Measurements from ENCODE around the gene TDRD3. TPM values are rescaled to one million over a fixed set of nuclear protein-coding genes. Genes with fewer than 3 reads are reported as not detected.

Gene TDRD3
- total and polyA plus RNA-seq, 2 experiments from 2014 or later, result 20.8 to 29.5 TPM

DNA sequence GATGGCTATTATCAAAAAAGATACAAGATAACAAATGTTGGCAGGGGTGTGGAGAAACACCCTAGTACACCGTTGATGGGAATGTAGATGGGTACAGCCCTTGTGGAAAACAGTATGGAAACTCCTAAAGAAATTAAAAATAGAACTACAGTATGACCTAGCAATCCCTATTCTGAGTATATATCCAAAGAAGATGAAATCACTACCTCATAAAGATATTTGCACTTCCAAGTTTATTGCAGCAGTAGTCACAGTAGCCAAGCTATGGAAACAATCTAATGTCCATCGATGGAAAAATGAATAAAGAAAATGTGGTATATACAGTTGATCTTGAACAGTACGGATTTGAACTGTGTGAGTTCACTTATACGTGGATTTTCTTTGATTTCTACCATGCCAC, 28.3 kb downstream of the TDRD3 start:
- no peaks in the 10 kb centered on the region for H3K27me3 ChIP-seq
- TF ChIP-seq, protein P1, sequence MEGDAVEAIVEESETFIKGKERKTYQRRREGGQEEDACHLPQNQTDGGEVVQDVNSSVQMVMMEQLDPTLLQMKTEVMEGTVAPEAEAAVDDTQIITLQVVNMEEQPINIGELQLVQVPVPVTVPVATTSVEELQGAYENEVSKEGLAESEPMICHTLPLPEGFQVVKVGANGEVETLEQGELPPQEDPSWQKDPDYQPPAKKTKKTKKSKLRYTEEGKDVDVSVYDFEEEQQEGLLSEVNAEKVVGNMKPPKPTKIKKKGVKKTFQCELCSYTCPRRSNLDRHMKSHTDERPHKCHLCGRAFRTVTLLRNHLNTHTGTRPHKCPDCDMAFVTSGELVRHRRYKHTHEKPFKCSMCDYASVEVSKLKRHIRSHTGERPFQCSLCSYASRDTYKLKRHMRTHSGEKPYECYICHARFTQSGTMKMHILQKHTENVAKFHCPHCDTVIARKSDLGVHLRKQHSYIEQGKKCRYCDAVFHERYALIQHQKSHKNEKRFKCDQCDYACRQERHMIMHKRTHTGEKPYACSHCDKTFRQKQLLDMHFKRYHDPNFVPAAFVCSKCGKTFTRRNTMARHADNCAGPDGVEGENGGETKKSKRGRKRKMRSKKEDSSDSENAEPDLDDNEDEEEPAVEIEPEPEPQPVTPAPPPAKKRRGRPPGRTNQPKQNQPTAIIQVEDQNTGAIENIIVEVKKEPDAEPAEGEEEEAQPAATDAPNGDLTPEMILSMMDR (IDR thresholded peaks at IDR 0.05; ENCODE audit: low read depth, low read length), result no peak
- no peak overlapping the region for H3K4me3 ChIP-seq
- H3K27ac ChIP-seq, result no peak overlapping the region
- DNase-seq (ENCODE audit: low read depth in 1 of 2, low spot score in 1 of 2), result no peak
- H3K9me3 ChIP-seq (ENCODE audit: low read depth), result no peaks in the 10 kb centered on the region
- no peaks in the 10 kb centered on the region for H3K4me1 ChIP-seq (ENCODE audit: low read depth)
- H3K36me3 ChIP-seq, result no peaks in the 10 kb centered on the region

DNA sequence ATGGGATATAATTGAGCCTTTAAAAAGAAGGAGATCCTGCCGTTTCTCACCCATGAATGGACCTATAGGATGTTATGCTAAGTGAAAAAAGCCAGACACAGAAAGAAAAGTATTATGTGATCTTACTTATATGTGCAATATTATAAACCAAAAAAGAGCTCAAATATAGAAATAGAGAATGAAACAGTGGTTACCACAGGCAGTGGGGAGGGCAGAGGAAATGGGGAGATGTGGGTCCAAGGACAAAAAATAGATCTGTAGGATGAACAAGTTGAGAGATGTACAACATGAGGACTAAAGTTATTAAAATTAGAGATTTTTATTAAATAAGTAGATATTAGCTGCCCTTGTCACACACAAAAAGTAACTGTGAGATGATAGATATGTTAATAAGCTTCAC, 29.1 kb downstream of the TDRD3 start:
- H3K27ac ChIP-seq, result no peak overlapping the region
- no peaks in the 10 kb centered on the region for H3K36me3 ChIP-seq
- no peak overlapping the region for H3K4me3 ChIP-seq
- H3K9me3 ChIP-seq (ENCODE audit: low read depth), result no peaks in the 10 kb centered on the region
- H3K27me3 ChIP-seq, result no peaks in the 10 kb centered on the region
- TF ChIP-seq, protein P1 (IDR thresholded peaks at IDR 0.05; ENCODE audit: low read depth, low read length), result no peak
- no peaks in the 10 kb centered on the region for H3K4me1 ChIP-seq (ENCODE audit: low read depth)
- no peak for DNase-seq (ENCODE audit: low read depth in 1 of 2, low spot score in 1 of 2)

DNA sequence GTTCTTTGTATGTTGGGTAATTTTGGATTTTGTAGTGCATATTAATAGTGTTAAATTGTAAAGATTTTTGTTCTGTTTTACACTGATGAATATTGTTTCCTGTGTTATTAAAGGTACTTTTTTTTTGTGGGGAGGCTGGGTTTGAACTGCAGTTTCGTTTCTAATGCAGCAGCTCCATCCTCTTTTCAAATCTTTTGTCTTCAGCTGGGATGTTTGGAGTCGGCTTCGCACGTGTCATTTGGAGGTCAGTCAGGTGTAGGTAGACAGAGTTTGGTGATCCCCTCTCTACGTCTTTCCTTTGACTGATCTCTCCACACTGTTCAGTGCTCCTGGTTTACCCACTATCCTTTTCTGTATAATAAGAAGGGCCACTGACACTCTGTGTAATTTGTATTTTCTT, 30.3 kb downstream of the TDRD3 start:
- no peak overlapping the region for H3K4me3 ChIP-seq
- TF ChIP-seq, protein P1 (IDR thresholded peaks at IDR 0.05; ENCODE audit: low read depth, low read length), result no peak
- H3K9me3 ChIP-seq (ENCODE audit: low read depth), result no peaks in the 10 kb centered on the region
- H3K27ac ChIP-seq, result no peak overlapping the region
- no peaks in the 10 kb centered on the region for H3K27me3 ChIP-seq
- DNase-seq (ENCODE audit: low read depth in 1 of 2, low spot score in 1 of 2), result no peak
- H3K36me3 ChIP-seq, result no peaks in the 10 kb centered on the region
- no peaks in the 10 kb centered on the region for H3K4me1 ChIP-seq (ENCODE audit: low read depth)

DNA sequence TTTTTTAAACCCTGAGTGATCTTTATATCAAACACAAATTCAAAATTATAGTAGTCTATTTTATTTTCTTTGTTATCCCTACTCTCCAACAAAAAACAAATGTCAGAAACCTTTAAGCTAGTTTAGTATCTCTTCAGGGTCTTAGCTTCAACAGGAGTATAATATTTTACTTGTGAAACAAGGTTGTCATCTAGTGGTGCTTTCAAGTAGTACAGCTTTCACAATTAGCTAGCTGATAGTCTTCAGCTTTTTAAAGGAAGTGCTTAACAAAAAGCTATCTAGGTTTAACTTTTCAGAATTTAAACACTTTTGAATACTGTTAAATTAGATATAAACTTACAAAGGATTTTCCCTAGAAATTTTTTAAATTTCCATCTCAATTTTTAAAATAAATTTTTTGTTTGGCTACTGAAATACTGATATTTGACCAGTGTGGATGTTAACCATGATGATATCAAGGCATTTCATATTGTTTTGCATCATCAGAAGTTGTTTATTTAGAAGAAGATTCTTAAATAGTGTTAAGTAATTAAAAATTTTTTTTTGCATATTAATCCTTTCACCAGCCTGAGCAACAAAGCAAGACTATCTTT, 34.2 kb downstream of the TDRD3 start:
- peak; percentile 73 to 78 for DNase-seq (ENCODE audit: low read depth in 1 of 2, low spot score in 1 of 2)
- H3K4me1 ChIP-seq (ENCODE audit: low read depth), result no peaks in the 10 kb centered on the region
- H3K9me3 ChIP-seq (ENCODE audit: low read depth), result no peaks in the 10 kb centered on the region
- no peak overlapping the region for H3K27ac ChIP-seq
- no peak overlapping the region for H3K4me3 ChIP-seq
- H3K27me3 ChIP-seq, result no peaks in the 10 kb centered on the region
- TF ChIP-seq, protein P1 (IDR thresholded peaks at IDR 0.05; ENCODE audit: low read depth, low read length), result peak; percentile 84
- no peaks in the 10 kb centered on the region for H3K36me3 ChIP-seq

DNA sequence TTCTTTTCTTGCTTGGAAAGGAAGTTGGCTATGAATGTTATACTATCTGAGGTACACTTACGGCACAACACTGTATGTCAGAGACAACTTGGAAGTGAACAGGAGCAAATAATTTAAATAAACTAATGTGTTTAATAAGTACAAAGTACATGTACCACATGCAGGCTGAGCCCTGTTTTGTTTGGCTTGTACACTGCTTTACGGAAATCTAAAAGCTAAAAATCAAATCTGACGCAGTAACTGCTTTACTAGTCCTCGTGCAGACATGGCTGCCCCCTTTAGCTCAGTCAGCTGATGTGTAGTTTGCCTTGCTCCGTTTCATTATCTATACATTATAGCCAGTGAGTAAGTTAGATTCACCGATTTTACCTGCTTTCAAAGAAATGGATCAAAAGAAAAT, 36.5 kb downstream of the TDRD3 start:
- no peaks in the 10 kb centered on the region for H3K27me3 ChIP-seq
- H3K4me1 ChIP-seq (ENCODE audit: low read depth), result no peaks in the 10 kb centered on the region
- H3K27ac ChIP-seq, result no peak overlapping the region
- TF ChIP-seq, protein P1 (IDR thresholded peaks at IDR 0.05; ENCODE audit: low read depth, low read length), result no peak
- H3K4me3 ChIP-seq, result no peak overlapping the region
- no peaks in the 10 kb centered on the region for H3K36me3 ChIP-seq
- no peaks in the 10 kb centered on the region for H3K9me3 ChIP-seq (ENCODE audit: low read depth)
- no peak for DNase-seq (ENCODE audit: low read depth in 1 of 2, low spot score in 1 of 2)

All from cardiac muscle cell (in vitro differentiated cells and primary cell).